HCT116 (cell line): Measurements from ENCODE around the gene CNPPD1.

Source experiments
- CEBPB ChIP-seq: IDR thresholded peaks from 2 replicates; pipeline ENCODE4 v1.6.1; 2012; ENCODE audit warnings: low read depth
- EZH2 ChIP-seq: fragments of 200-600 bp; sonication (generic); IDR thresholded peaks from 2 replicates; pipeline ENCODE4 v1.6.1; 2017; ENCODE audit warnings: antibody characterized with exemption, mixed run types
- EZH2phosphoT487 ChIP-seq: fragments of 200-600 bp; IDR thresholded peaks from 2 replicates; pipeline ENCODE4 v1.6.1; 2018; ENCODE audit warnings: antibody characterized with exemption, borderline replicate concordance
- FOSL1 ChIP-seq: IDR thresholded peaks from 2 replicates; pipeline ENCODE4 v1.6.1; 2012; ENCODE audit warnings: low read depth
- POLR2A ChIP-seq: IDR thresholded peaks from 2 replicates; pipeline ENCODE4 v1.7.0; 2011; ENCODE audit warnings: borderline replicate concordance; ENCODE audit not compliant: insufficient read depth, insufficient read length; ENCODE audit errors: extremely low read depth
- POLR2AphosphoS5 ChIP-seq: IDR thresholded peaks from 2 replicates; pipeline ENCODE4 v1.6.1; 2011; ENCODE audit warnings: mild to moderate bottlenecking, low read depth, low read length, moderate library complexity
- SP1 ChIP-seq: IDR thresholded peaks from 2 replicates; pipeline ENCODE4 v1.6.1; 2012; ENCODE audit warnings: low read depth
- SRF ChIP-seq: IDR thresholded peaks from 2 replicates; pipeline ENCODE4 v1.6.1; 2012; ENCODE audit warnings: low read depth
- ZFX ChIP-seq: fragments of 450-650 bp; IDR thresholded peaks from 2 replicates; pipeline ENCODE4 v1.6.1; 2017
- TF ChIP-seq, protein P1 (sequence below): IDR thresholded peaks from 2 replicates; pipeline ENCODE4 v1.6.1; 2012
- TF ChIP-seq, protein P2 (sequence below), 3 experiments: fragments of 200-600 bp in 1 of 3; sonication (generic) in 1 of 3; IDR thresholded peaks in 2 of 3; conservative IDR thresholded peaks in 1 of 3; 2 replicates each; pipeline ENCODE4 v1.5.1; 2012 to 2017; ENCODE audit warnings: low read depth in 2 of 3, low read length in 2 of 3, antibody characterized with exemption in 1 of 3, borderline replicate concordance in 1 of 3, control low read depth in 1 of 3, mild to moderate bottlenecking in 1 of 3, mixed read lengths in 1 of 3, mixed run types in 1 of 3, moderate library complexity in 1 of 3; ENCODE audit not compliant: insufficient read depth in 1 of 3
- TF ChIP-seq, protein P3 (sequence below): IDR thresholded peaks from 2 replicates; pipeline ENCODE4 v1.6.1; 2012; ENCODE audit warnings: low read depth

DNA sequence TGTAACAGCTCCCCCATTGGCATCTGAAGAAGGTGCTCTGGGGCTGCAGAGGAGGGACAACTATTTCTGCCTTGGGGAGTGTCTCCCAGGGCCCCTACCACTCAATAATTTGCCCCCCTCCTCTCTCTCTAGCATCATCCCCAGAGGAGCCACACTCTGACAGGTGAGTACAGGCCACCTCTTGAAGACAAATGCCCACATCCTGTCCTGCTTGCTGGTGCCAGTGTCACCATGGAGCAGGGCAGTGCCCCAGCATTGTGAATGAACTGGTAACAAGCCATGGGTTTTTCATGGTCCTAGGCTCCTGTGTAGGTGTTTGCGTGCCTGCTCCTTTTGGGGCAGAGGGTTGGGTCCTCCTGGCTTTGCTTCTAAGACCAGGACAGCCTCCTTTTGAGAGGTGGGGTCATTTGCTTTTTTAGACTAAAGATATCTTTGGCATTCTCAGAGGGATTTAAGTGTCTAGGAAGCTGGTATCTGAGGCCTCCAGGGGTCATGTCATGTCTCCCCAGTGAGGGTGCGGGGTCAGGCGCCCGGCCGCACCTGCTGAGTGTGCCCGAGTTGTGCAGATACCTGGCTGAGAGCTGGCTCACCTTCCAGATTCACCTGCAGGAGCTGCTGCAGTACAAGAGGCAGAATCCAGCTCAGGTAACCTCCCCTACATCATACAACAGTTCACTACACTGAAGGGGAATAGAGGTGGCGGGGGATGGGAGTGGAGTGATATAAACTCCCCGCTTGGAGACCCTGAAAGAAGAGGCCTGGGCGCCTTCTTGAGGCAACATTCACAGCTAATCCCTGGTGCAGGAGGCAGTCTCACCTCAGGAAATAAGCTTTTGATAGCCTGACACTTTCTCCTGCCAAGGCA lies 3.1 kb upstream of the CNPPD1 start:
- TF ChIP-seq, protein P1, sequence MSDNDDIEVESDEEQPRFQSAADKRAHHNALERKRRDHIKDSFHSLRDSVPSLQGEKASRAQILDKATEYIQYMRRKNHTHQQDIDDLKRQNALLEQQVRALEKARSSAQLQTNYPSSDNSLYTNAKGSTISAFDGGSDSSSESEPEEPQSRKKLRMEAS: no peak
- TF ChIP-seq FOSL1 (no peak), ZFX (no peak), POLR2A (no peak), EZH2 (no peak), SRF (no peak), EZH2phosphoT487 (no peak), CEBPB (no peak), SP1 (no peak), POLR2AphosphoS5 (no peak)
- TF ChIP-seq, protein P2, sequence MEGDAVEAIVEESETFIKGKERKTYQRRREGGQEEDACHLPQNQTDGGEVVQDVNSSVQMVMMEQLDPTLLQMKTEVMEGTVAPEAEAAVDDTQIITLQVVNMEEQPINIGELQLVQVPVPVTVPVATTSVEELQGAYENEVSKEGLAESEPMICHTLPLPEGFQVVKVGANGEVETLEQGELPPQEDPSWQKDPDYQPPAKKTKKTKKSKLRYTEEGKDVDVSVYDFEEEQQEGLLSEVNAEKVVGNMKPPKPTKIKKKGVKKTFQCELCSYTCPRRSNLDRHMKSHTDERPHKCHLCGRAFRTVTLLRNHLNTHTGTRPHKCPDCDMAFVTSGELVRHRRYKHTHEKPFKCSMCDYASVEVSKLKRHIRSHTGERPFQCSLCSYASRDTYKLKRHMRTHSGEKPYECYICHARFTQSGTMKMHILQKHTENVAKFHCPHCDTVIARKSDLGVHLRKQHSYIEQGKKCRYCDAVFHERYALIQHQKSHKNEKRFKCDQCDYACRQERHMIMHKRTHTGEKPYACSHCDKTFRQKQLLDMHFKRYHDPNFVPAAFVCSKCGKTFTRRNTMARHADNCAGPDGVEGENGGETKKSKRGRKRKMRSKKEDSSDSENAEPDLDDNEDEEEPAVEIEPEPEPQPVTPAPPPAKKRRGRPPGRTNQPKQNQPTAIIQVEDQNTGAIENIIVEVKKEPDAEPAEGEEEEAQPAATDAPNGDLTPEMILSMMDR (IDR thresholded peaks at IDR 0.05 in 2 of 3, conservative IDR thresholded peaks at IDR 0.05 in 1 of 3; ENCODE audit: borderline replicate concordance in 1 of 3, insufficient read depth in 1 of 3, low read depth in 2 of 3, low read length in 2 of 3): no peak
- TF ChIP-seq, protein P3, sequence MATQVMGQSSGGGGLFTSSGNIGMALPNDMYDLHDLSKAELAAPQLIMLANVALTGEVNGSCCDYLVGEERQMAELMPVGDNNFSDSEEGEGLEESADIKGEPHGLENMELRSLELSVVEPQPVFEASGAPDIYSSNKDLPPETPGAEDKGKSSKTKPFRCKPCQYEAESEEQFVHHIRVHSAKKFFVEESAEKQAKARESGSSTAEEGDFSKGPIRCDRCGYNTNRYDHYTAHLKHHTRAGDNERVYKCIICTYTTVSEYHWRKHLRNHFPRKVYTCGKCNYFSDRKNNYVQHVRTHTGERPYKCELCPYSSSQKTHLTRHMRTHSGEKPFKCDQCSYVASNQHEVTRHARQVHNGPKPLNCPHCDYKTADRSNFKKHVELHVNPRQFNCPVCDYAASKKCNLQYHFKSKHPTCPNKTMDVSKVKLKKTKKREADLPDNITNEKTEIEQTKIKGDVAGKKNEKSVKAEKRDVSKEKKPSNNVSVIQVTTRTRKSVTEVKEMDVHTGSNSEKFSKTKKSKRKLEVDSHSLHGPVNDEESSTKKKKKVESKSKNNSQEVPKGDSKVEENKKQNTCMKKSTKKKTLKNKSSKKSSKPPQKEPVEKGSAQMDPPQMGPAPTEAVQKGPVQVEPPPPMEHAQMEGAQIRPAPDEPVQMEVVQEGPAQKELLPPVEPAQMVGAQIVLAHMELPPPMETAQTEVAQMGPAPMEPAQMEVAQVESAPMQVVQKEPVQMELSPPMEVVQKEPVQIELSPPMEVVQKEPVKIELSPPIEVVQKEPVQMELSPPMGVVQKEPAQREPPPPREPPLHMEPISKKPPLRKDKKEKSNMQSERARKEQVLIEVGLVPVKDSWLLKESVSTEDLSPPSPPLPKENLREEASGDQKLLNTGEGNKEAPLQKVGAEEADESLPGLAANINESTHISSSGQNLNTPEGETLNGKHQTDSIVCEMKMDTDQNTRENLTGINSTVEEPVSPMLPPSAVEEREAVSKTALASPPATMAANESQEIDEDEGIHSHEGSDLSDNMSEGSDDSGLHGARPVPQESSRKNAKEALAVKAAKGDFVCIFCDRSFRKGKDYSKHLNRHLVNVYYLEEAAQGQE: no peak
